OCI-LY1 (cell line): Measurements from ENCODE around the gene PRDM8.

Experiments used
- H2AFZ ChIP-seq: fragments of 200-600 bp; sonication (generic), shearing (Covaris generic); 2 replicates; pipeline ENCODE4 v1.6.0; 2014; ENCODE audit warnings: antibody characterized with exemption, mild to moderate bottlenecking, low read length
- H3F3A ChIP-seq: fragments of 200-600 bp; sonication (generic), shearing (Covaris generic); 2 replicates; pipeline ENCODE4 v1.6.0; 2014; ENCODE audit warnings: mild to moderate bottlenecking, antibody characterized with exemption, low read length, moderate library complexity; ENCODE audit not compliant: insufficient read depth
- H3K27ac ChIP-seq: fragments of 200-600 bp; sonication (generic); 2 replicates; pipeline ENCODE4 v1.5.1; 2014; ENCODE audit warnings: low read length, mixed run types, mild to moderate bottlenecking, low read depth; ENCODE audit not compliant: poor library complexity, severe bottlenecking
- H3K27me3 ChIP-seq: fragments of 200-600 bp; sonication (generic); 2 replicates; pipeline ENCODE4 v1.6.0; 2014; ENCODE audit warnings: antibody characterized with exemption, mild to moderate bottlenecking, low read length, moderate library complexity; ENCODE audit not compliant: insufficient read depth
- H3K36me3 ChIP-seq: fragments of 200-600 bp; sonication (generic); 2 replicates; pipeline ENCODE4 v1.6.1; 2014; ENCODE audit warnings: mild to moderate bottlenecking, antibody characterized with exemption, low read length, moderate library complexity, mixed read lengths; ENCODE audit not compliant: insufficient read depth
- H3K4me1 ChIP-seq: fragments of 200-600 bp; sonication (generic); 2 replicates; pipeline ENCODE4 v1.5.1; 2014; ENCODE audit warnings: mild to moderate bottlenecking, low read length, moderate library complexity; ENCODE audit not compliant: insufficient read depth, severe bottlenecking
- H3K4me2 ChIP-seq: fragments of 200-600 bp; sonication (generic), shearing (Covaris generic); 2 replicates; pipeline ENCODE4 v1.6.1; 2014; ENCODE audit warnings: low read length
- H3K4me3 ChIP-seq: fragments of 200-600 bp; sonication (generic); 2 replicates; pipeline ENCODE4 v1.5.1; 2014; ENCODE audit warnings: low read length, low read depth, mild to moderate bottlenecking, mixed read lengths; ENCODE audit not compliant: poor library complexity, severe bottlenecking
- H3K79me2 ChIP-seq: fragments of 200-600 bp; shearing (Covaris generic); 2 replicates; pipeline ENCODE4 v1.6.1; 2016; ENCODE audit warnings: mixed run types, low read length, mixed read lengths; ENCODE audit not compliant: insufficient read depth
- H3K9ac ChIP-seq: fragments of 200-600 bp; sonication (generic), shearing (Covaris generic); 2 replicates; pipeline ENCODE4 v1.6.1; 2014; ENCODE audit warnings: mild to moderate bottlenecking, low read length, mixed read lengths
- H3K9me2 ChIP-seq: fragments of 200-600 bp; sonication (generic), shearing (Covaris generic); 2 replicates; pipeline ENCODE4 v1.6.1; 2014; ENCODE audit warnings: low read depth, mild to moderate bottlenecking, low read length, mixed read lengths
- H3K9me3 ChIP-seq: fragments of 200-600 bp; shearing (Covaris generic); 2 replicates; pipeline ENCODE4 v1.6.1; 2014; ENCODE audit warnings: low read length, mixed read lengths
- H4K20me1 ChIP-seq: fragments of 200-600 bp; sonication (generic), shearing (Covaris generic); 2 replicates; pipeline ENCODE4 v1.6.0; 2016; ENCODE audit warnings: mild to moderate bottlenecking, low read length; ENCODE audit not compliant: insufficient read depth
- CTCF ChIP-seq: fragments of 200-600 bp; sonication (generic), shearing (Covaris generic); IDR thresholded peaks from 2 replicates; pipeline ENCODE4 v1.5.1; 2017; ENCODE audit warnings: mild to moderate bottlenecking, antibody characterized with exemption, low read length, moderate library complexity, mixed read lengths
- EZH2 ChIP-seq: fragments of 200-600 bp; sonication (generic), shearing (Covaris generic); IDR thresholded peaks from 2 replicates; pipeline ENCODE4 v1.8.0; 2017; ENCODE audit warnings: borderline replicate concordance, mixed run types, mild to moderate bottlenecking, antibody characterized with exemption, low read length, moderate library complexity, mixed read lengths

PRDM8 gene

DNA sequence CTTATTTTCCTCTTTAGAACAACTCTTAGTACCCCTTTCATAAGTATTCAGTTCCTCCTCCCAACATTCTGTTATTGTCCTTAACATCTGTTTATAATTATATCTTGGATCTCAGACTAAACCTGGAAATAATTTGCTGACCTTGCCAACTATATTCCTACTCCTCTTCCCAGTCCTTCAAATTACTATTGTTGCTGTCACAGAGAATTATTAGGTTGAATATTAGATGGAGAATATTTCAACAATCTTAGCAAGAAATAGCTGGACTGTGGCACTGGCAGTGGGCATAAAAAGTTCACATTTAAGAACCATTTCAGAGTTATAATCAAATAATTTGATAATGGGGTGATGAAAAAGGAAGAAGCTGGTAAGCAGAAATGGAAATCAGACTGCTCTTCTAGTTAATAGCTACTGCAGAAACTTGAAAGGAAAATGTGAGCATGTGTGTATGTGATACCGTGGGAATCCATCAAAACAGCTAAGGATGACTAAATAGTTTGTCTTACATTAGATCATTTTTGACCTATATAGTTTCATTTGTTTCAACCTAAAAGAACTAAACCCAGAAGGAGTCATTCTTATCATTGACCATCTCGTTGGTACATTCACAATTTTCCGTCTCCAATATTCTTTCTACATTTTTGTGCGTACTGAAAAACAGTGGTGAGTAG lies 43.3 kb upstream of the PRDM8 start:
- Histone ChIP-seq H3K27me3 (no peaks in the 10 kb centered on the region), H3K9me3 (no peaks in the 10 kb centered on the region), H3K36me3 (no peaks in the 10 kb centered on the region), H4K20me1 (no peaks in the 10 kb centered on the region), H3K9me2 (no peaks in the 10 kb centered on the region), H2AFZ (no peak overlapping the region), H3K4me1 (no peaks in the 10 kb centered on the region), H3K27ac (no peak overlapping the region), H3K79me2 (no peaks in the 10 kb centered on the region), H3K4me2 (no peak overlapping the region), H3F3A (no peaks in the 10 kb centered on the region), H3K9ac (no peak overlapping the region), H3K4me3 (no peak overlapping the region)
- no peak for TF ChIP-seq CTCF
- no peak for TF ChIP-seq EZH2

- Histone ChIP-seq H3K27ac (no peak overlapping the region), H3K9me3 (no peaks in the 10 kb centered on the region), H3K9me2 (no peaks in the 10 kb centered on the region), H3K27me3 (no peaks in the 10 kb centered on the region), H3K4me2 (no peak overlapping the region), H3F3A (no peaks in the 10 kb centered on the region), H3K79me2 (no peaks in the 10 kb centered on the region), H3K4me3 (no peak overlapping the region), H3K36me3 (no peaks in the 10 kb centered on the region), H3K4me1 (no peaks in the 10 kb centered on the region), H3K9ac (no peak overlapping the region), H2AFZ (no peak overlapping the region), H4K20me1 (no peaks in the 10 kb centered on the region)
- TF ChIP-seq EZH2 (no peak), CTCF (no peak)
These were observed 42.8 kb upstream of the PRDM8 start for GRCh38 chr4:80154545-80154933.

- Histone ChIP-seq H3K4me1 (no peaks in the 10 kb centered on the region), H3K9me3 (no peaks in the 10 kb centered on the region), H3F3A (no peaks in the 10 kb centered on the region), H3K4me3 (no peak overlapping the region), H3K9me2 (no peaks in the 10 kb centered on the region), H4K20me1 (no peaks in the 10 kb centered on the region), H3K27ac (no peak overlapping the region), H3K9ac (no peak overlapping the region), H3K4me2 (no peak overlapping the region), H3K27me3 (no peaks in the 10 kb centered on the region), H2AFZ (no peak overlapping the region), H3K36me3 (no peaks in the 10 kb centered on the region), H3K79me2 (no peaks in the 10 kb centered on the region)
- TF ChIP-seq EZH2 (no peak), CTCF (no peak)
These were observed 41.9 kb upstream of the PRDM8 start for GRCh38 chr4:80155316-80155982.
